Measurements from ENCODE around the gene LRRC23.
"Not testable (repeated sequence)": the region's sequence is repeated elsewhere in the genome, so short reads cannot be mapped to it uniquely, and the experiment has no call there.

The LRRC23 gene

GRCh38 chr12:6899427-6899826 lies 5.2 kb upstream of the LRRC23 start:
- peak; percentile 35 for DNase-seq (ENCODE audit: low read depth)
- TF ChIP-seq CTCF (IDR thresholded peaks at IDR 0.05; ENCODE audit: insufficient read depth, low read depth, low read length, missing control alignments): no peak
- no peak overlapping the region for H3K4me3 ChIP-seq (ENCODE audit: low read length)

GRCh38 chr12:6899837-6900519 lies 4.6 kb upstream of the LRRC23 start:
- no peak for TF ChIP-seq CTCF (IDR thresholded peaks at IDR 0.05; ENCODE audit: insufficient read depth, low read depth, low read length, missing control alignments)
- H3K4me3 ChIP-seq (ENCODE audit: low read length): no peak overlapping the region
- no peak for DNase-seq (ENCODE audit: low read depth)

DNA sequence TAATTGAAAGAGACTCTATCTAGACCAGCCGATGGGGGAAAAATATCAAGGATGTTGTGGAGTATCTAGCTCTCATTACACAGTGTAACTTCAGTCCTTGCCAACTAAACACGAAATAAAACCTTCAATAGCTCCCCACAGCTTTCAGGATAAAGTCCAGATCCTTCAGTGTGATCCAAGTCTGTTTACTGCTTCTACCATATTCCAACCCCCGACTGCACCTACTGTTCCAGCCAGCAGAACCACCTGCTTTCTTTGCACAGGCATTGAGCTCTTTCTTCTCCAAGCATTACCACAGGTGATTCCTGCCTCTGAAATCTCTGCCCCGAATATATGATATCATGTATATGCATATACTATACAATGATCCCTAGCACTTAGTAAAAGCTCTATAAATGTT lies 2.2 kb upstream of the LRRC23 start:
- no peak overlapping the region for H3K4me3 ChIP-seq (ENCODE audit: low read length)
- no peak for TF ChIP-seq CTCF (IDR thresholded peaks at IDR 0.05; ENCODE audit: insufficient read depth, low read depth, low read length, missing control alignments)
- DNase-seq (ENCODE audit: low read depth): no peak

DNA sequence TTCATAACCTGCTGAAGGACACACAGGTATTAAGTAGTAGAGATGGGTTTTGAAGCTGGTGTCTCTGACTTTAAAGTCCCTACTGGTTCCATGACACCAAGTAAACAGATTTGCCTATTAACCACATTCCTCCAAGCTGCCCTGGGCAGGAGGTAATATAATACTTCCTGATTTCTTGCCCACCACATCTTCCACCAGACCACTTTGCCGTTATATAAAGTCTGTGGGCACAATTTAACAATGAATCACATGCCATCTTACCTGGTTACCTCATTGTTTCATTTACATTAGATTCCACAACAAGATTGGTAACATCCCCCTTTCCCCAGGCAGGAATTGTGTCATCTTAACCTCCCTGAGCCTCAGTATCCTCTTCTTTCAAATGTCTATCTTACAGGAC lies 900 bp upstream of the LRRC23 start:
- no peak for DNase-seq (ENCODE audit: low read depth)
- TF ChIP-seq CTCF (IDR thresholded peaks at IDR 0.05; ENCODE audit: insufficient read depth, low read depth, low read length, missing control alignments): no peak
- no peak overlapping the region for H3K4me3 ChIP-seq (ENCODE audit: low read length)

DNA sequence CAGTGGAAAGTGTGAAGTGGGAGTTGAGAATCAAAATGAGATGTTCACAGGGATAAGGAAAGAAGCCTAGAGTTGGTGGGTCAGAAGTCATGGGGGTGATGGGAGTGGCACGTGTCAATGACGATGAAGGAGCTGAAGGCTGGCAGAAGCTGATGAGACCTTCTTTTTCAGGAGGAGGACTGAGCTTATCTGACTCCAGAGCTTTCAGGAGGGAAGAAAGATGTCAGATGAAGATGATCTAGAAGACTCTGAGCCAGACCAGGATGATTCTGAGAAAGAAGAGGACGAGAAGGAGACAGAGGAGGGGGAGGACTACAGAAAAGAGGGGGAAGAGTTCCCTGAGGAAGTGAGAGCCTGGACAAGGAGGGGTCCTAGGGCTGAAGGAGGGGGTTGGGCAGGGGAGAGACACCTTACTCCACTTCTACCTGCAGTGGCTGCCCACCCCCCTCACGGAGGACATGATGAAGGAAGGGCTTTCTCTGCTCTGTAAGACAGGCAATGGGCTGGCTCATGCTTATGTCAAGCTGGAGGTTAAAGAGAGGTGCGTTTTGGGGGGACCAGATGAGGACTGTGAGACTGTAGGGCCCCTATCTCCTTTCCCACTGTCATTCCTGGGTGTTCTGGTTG lies 905 bp downstream of the LRRC23 start:
- DNase-seq (ENCODE audit: low read depth): no peak
- no peak for TF ChIP-seq CTCF (IDR thresholded peaks at IDR 0.05; ENCODE audit: insufficient read depth, low read depth, low read length, missing control alignments)
- peak overlapping the region; percentile 79 for H3K4me3 ChIP-seq (ENCODE audit: low read length)

DNA sequence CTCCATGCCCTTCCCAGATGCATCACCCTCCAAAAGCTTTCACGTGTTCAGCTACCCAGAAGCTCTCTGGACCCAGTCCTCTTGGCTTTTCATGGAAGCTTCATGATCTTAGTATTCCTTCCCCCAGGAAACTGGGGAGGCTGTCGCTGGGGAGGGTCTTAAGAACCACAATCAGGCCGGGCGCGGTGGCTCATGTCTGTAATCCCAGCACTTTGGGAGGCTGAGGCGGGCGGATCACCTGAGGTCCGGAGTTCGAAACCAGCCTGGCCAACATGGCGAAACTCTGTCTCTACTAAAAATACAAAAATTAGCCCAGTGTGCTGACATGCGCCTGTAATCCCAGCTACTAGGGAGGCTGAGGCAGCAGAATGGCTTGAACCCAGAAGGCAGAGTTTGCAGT lies 3.5 kb downstream of the LRRC23 start:
- H3K4me3 ChIP-seq (ENCODE audit: low read length); DNase-seq (ENCODE audit: low read depth): not testable (repeated sequence)

- TF ChIP-seq CTCF (IDR thresholded peaks at IDR 0.05; ENCODE audit: insufficient read depth, low read depth, low read length, missing control alignments): no peak
- no peak for DNase-seq (ENCODE audit: low read depth)
- H3K4me3 ChIP-seq (ENCODE audit: low read length): no peak overlapping the region
These were observed 5.0 kb downstream of the LRRC23 start for GRCh38 chr12:6909421-6910145.
